Measurements from ENCODE around the gene SLC37A3.

- TF ChIP-seq CTCF (IDR thresholded peaks at IDR 0.05) (no peak), POLR2A (IDR thresholded peaks at IDR 0.05) (no peak)
Observed at GRCh38 chr7:140400381-140400780, 2.1 kb upstream of the SLC37A3 start.
